ENCODE results near the gene OR5T3. TPM values are rescaled to one million over a fixed set of nuclear protein-coding genes. Genes with fewer than 3 reads are reported as not detected.
"Not testable (repeated sequence)": the region's sequence is repeated elsewhere in the genome, so short reads cannot be mapped to it uniquely, and the experiment has no call there.

The OR5T3 gene
- total RNA-seq: not detected in 2 replicates
- long read RNA-seq: 0 reads

- peaks cover 20% of the 10 kb centered on the region for H3K9me3 Mint-ChIP-seq (ENCODE audit: unreplicated experiment)
- TF ChIP-seq CTCF (IDR thresholded peaks at IDR 0.05): no peak
- H3K4me3 Mint-ChIP-seq (ENCODE audit: unreplicated experiment): no peak within 1 kb of the TSS
- no peaks in the 10 kb centered on the region for H3K27me3 Mint-ChIP-seq (ENCODE audit: unreplicated experiment)
- no peaks in the 10 kb centered on the region for H3K36me3 Mint-ChIP-seq (ENCODE audit: unreplicated experiment)
- no peak within 1 kb of the TSS for H3K27ac Mint-ChIP-seq (ENCODE audit: unreplicated experiment)
- H3K4me1 Mint-ChIP-seq (ENCODE audit: unreplicated experiment): no peaks in the 10 kb centered on the region
- no peak for DNase-seq (ENCODE audit: extremely low spot score, unreplicated experiment)
These were observed at the start of gene OR5T3 for GRCh38 chr11:56251954-56252353. TSS of gene OR5T3 (plus strand) at chr11:56252254. CDS start at chr11:56252254, 0 bp downstream.

- H3K4me1 Mint-ChIP-seq (ENCODE audit: unreplicated experiment): no peaks in the 10 kb centered on the region
- peaks cover 9% of the 10 kb centered on the region for H3K9me3 Mint-ChIP-seq (ENCODE audit: unreplicated experiment)
- no peak for DNase-seq (ENCODE audit: extremely low spot score, unreplicated experiment)
- H3K27me3 Mint-ChIP-seq (ENCODE audit: unreplicated experiment): no peaks in the 10 kb centered on the region
- H3K4me3 Mint-ChIP-seq (ENCODE audit: unreplicated experiment): no peak overlapping the region
- H3K27ac Mint-ChIP-seq (ENCODE audit: unreplicated experiment): no peak overlapping the region
- no peak for TF ChIP-seq CTCF (IDR thresholded peaks at IDR 0.05)
- H3K36me3 Mint-ChIP-seq (ENCODE audit: unreplicated experiment): no peaks in the 10 kb centered on the region
These were observed 44.3 kb upstream of the OR5T3 start for GRCh38 chr11:56207790-56208189.

- Mint-ChIP-seq H3K4me1 (ENCODE audit: unreplicated experiment) (no peaks in the 10 kb centered on the region), H3K27ac (ENCODE audit: unreplicated experiment) (no peak overlapping the region), H3K27me3 (ENCODE audit: unreplicated experiment) (no peaks in the 10 kb centered on the region)
These were observed 37.5 kb upstream of the OR5T3 start for GRCh38 chr11:56214537-56214936.

GRCh38 chr11:56219735-56220134 is 32.3 kb upstream of the OR5T3 start:
- DNase-seq (ENCODE audit: extremely low spot score, unreplicated experiment); H3K27ac Mint-ChIP-seq (ENCODE audit: unreplicated experiment); H3K27me3 Mint-ChIP-seq (ENCODE audit: unreplicated experiment); H3K36me3 Mint-ChIP-seq (ENCODE audit: unreplicated experiment); H3K4me1 Mint-ChIP-seq (ENCODE audit: unreplicated experiment); H3K4me3 Mint-ChIP-seq (ENCODE audit: unreplicated experiment): not testable (repeated sequence)
- H3K9me3 Mint-ChIP-seq (ENCODE audit: unreplicated experiment): peaks cover 40% of the 10 kb centered on the region

More at GRCh38 chr11:56214537-56214936, 37.5 kb upstream of the OR5T3 start:
- Mint-ChIP-seq H3K4me3 (ENCODE audit: unreplicated experiment) (no peak overlapping the region), H3K36me3 (ENCODE audit: unreplicated experiment) (no peaks in the 10 kb centered on the region), H3K9me3 (ENCODE audit: unreplicated experiment) (peaks cover 28% of the 10 kb centered on the region)
- TF ChIP-seq CTCF (IDR thresholded peaks at IDR 0.05): no peak
- DNase-seq (ENCODE audit: extremely low spot score, unreplicated experiment): no peak

GRCh38 chr11:56234155-56234554 is 17.9 kb upstream of the OR5T3 start, which contains the start of gene OR5T2:
TSS of gene OR5T2 (minus strand) at chr11:56234255. CDS start at chr11:56233062, 1,193 bp downstream.
- Mint-ChIP-seq H3K27me3 (ENCODE audit: unreplicated experiment) (no peaks in the 10 kb centered on the region), H3K4me1 (ENCODE audit: unreplicated experiment) (no peaks in the 10 kb centered on the region), H3K9me3 (ENCODE audit: unreplicated experiment) (peaks cover 42% of the 10 kb centered on the region), H3K27ac (ENCODE audit: unreplicated experiment) (no peak within 1 kb of the TSS), H3K4me3 (ENCODE audit: unreplicated experiment) (no peak within 1 kb of the TSS), H3K36me3 (ENCODE audit: unreplicated experiment) (no peaks in the 10 kb centered on the region)
- TF ChIP-seq CTCF (IDR thresholded peaks at IDR 0.05): no peak
- no peak for DNase-seq (ENCODE audit: extremely low spot score, unreplicated experiment)

GRCh38 chr11:56271092-56271491 is 19.0 kb downstream of the OR5T3 start:
- TF ChIP-seq CTCF (IDR thresholded peaks at IDR 0.05): no peak
- H3K4me1 Mint-ChIP-seq (ENCODE audit: unreplicated experiment): no peaks in the 10 kb centered on the region
- no peak for DNase-seq (ENCODE audit: extremely low spot score, unreplicated experiment)
- H3K36me3 Mint-ChIP-seq (ENCODE audit: unreplicated experiment): peaks cover 3% of the 10 kb centered on the region
- H3K27ac Mint-ChIP-seq (ENCODE audit: unreplicated experiment): no peak overlapping the region
- H3K27me3 Mint-ChIP-seq (ENCODE audit: unreplicated experiment): no peaks in the 10 kb centered on the region
- H3K4me3 Mint-ChIP-seq (ENCODE audit: unreplicated experiment): no peak overlapping the region
- H3K9me3 Mint-ChIP-seq (ENCODE audit: unreplicated experiment): peaks cover 27% of the 10 kb centered on the region
